HG02763 (cell line): ENCODE measurements around the gene DBF4B.
A peak's percentile ranks its signal among the peaks of the same experiment; 100 is the strongest.

ENCODE experiments used
- ATAC-seq: cut with Tn5 transposase; IDR thresholded peaks from one replicate; pipeline ENCODE4 v1.9.1; 2021; ENCODE audit warnings: mild to moderate bottlenecking, moderate library complexity; ENCODE audit not compliant: unreplicated experiment

DBF4B gene

GRCh38 chr17:44775838-44776621, 67.6 kb downstream of the DBF4B start:
- ATAC-seq: peak; percentile 6

GRCh38 chr17:44776628-44777393, 68.3 kb downstream of the DBF4B start:
- no peak for ATAC-seq

- no peak for ATAC-seq
Observed at GRCh38 chr17:44777394-44778348, 69.2 kb downstream of the DBF4B start.

- no peak for ATAC-seq
Observed at GRCh38 chr17:44778656-44779210, 70.3 kb downstream of the DBF4B start.

GRCh38 chr17:44779211-44780025, 71.0 kb downstream of the DBF4B start:
- ATAC-seq: no peak

GRCh38 chr17:44780161-44780560, 71.7 kb downstream of the DBF4B start:
- ATAC-seq: no peak

GRCh38 chr17:44780845-44781480, 72.5 kb downstream of the DBF4B start:
- ATAC-seq: no peak

GRCh38 chr17:44781551-44782325, 73.3 kb downstream of the DBF4B start:
- no peak for ATAC-seq

- ATAC-seq: no peak
Observed at GRCh38 chr17:44782326-44782850, 73.9 kb downstream of the DBF4B start.

GRCh38 chr17:44785921-44786320, 77.5 kb downstream of the DBF4B start:
- no peak for ATAC-seq

- ATAC-seq: no peak
Observed at GRCh38 chr17:44786551-44787081, 78.2 kb downstream of the DBF4B start.

GRCh38 chr17:44787271-44787940, 78.9 kb downstream of the DBF4B start:
- no peak for ATAC-seq

- no peak for ATAC-seq
Observed at GRCh38 chr17:44788139-44788538, 79.7 kb downstream of the DBF4B start.

- no peak for ATAC-seq
Observed at GRCh38 chr17:44792276-44792675, 83.8 kb downstream of the DBF4B start.

GRCh38 chr17:44793885-44794842, 85.7 kb downstream of the DBF4B start:
- ATAC-seq: no peak

- no peak for ATAC-seq
Observed at GRCh38 chr17:44794851-44795413, 86.5 kb downstream of the DBF4B start.
